Aorta (tissue), 5 donors: Measurements from ENCODE around the gene TMTC2. TPM values are rescaled to one million over a fixed set of nuclear protein-coding genes. Genes with fewer than 3 reads are reported as not detected.

Source experiments
- ATAC-seq: fragments of 200-7000 bp; cut with Tn5 transposase; one replicate; pipeline ENCODE4 v1.9.1; 2022; ENCODE audit warnings: moderate library complexity; ENCODE audit not compliant: low FRiP score
- DNase-seq, 2 donors: peaks; one replicate each; pipeline ENCODE4 v3.0.0-alpha.2; 2020
- H3K27ac ChIP-seq, 2 donors: one replicate each; pipeline ENCODE4 v1.5.1; 2013; ENCODE audit warnings: low read length in 2 of 2, mild to moderate bottlenecking in 2 of 2, moderate library complexity in 2 of 2, control low read depth in 1 of 2, inconsistent platforms in 1 of 2, low read depth in 1 of 2
- H3K27me3 ChIP-seq, 2 donors: one replicate each; pipeline ENCODE4 v1.6.1; 2013; ENCODE audit warnings: control low read depth in 1 of 2, low read length in 1 of 2, mild to moderate bottlenecking in 1 of 2, moderate library complexity in 1 of 2; ENCODE audit not compliant: insufficient read depth in 2 of 2, control insufficient read depth in 1 of 2
- H3K36me3 ChIP-seq, 2 donors: one replicate each; pipeline ENCODE4 v1.6.1; 2013; ENCODE audit warnings: control low read depth in 1 of 2, low read length in 1 of 2, mild to moderate bottlenecking in 1 of 2; ENCODE audit not compliant: insufficient read depth in 2 of 2, control insufficient read depth in 1 of 2
- H3K4me1 ChIP-seq, 2 donors: one replicate each; pipeline ENCODE4 v1.6.1; 2013; ENCODE audit warnings: low read length in 2 of 2, control low read depth in 1 of 2, mild to moderate bottlenecking in 1 of 2, moderate library complexity in 1 of 2; ENCODE audit not compliant: insufficient read depth in 2 of 2, control insufficient read depth in 1 of 2
- H3K4me3 ChIP-seq, 2 donors: one replicate each; pipeline ENCODE4 v1.5.1; 2013; ENCODE audit warnings: low read length in 2 of 2, control low read depth in 1 of 2, mild to moderate bottlenecking in 1 of 2
- H3K9me3 ChIP-seq: one replicate; pipeline ENCODE4 v1.6.1; 2013; ENCODE audit warnings: mild to moderate bottlenecking, low read length; ENCODE audit not compliant: control insufficient read depth
- WGBS, 2 donors: extraction: QIAGEN DNeasy Blood & Tissue Kit; methylation state at CpG; one replicate each; pipeline ENCODE4 v1.1.7; 2013; 5-methylcytosine and 5-hydroxymethylcytosine counted together
- intact Hi-C, 2 donors: fragments of 100-400 bp; cut with DNase I; formaldehyde crosslinking; loops; one replicate each; pipeline versions ENCODE4 v1.14.2 to v1.15.0; 2022
- polyA plus RNA-seq, 2 donors: library from polyadenylated mRNA; stranded (reverse); fragments of 200-250 nt; gene quantifications; one replicate each; pipeline ENCODE4 v1.2.3, GENCODE V29; 2013
- total RNA-seq, 2 donors: library from RNA; stranded (reverse); fragmentation: NEBNext Ultra II Directional; extraction: Animal tissue kit (Norgen Biotek cat#: 25700); gene quantifications; one replicate each; pipeline ENCODE4 v1.2.1, GENCODE V29; 2021
- donor health status: healthy with polysubstance abuse.
- donor health status: Bipolar disorder and iron deficiency.
- donor health status: DM: no; HTN: no; CAD: no.
- donor health status: DM: no; HTN: no; CAD: no.
- donor health status: DM: yes; HTN: yes; CAD: no.

TMTC2 gene
- total and polyA plus RNA-seq, 4 donors, result 0.50 to 10.9 (median 3.7) TPM

DNA sequence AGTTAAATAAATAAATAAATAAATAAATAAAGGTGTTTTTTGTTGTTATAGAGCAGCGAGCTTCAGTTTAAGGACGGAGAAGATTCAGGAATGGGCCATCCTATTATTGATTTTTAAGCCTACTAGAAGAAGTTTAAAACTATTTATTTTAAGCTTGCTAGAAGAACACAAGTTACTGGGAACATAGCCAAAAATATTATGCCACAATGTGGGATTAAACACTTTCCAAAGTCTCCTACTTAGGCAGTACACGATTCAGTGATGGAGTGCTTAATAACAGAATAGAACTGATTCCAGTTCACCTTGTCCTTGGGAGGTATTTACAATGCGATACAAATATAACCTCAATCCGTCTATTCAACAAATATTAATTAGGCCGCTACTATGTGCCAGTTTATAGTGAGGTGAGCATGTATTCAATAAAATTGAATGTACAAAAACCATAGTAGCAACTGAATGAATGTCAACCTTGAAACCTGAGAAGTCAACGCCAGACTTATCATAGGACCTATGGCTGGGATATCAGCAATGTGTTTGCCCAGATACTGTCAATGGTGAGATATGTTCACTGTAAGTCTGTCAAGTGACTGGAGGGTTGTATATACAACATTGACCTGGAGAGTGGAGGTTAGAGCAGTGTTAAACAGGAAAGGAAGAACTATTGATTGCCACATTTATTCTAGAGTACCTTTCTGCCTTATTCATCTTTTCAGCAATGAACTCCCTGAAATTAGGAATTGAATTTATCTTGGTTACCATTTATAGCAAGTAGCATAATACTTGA is 486.4 kb downstream of the TMTC2 start:
- H3K9me3 ChIP-seq, result no peaks in the 10 kb centered on the region
- H3K27me3 ChIP-seq, result no peaks in the 10 kb centered on the region
- H3K36me3 ChIP-seq, result no peaks in the 10 kb centered on the region
- H3K4me3 ChIP-seq, result no peak overlapping the region
- ATAC-seq (no peak), DNase-seq (no peak)
- 46 to 47% methylated on average over 7 of the region's 7 CpGs for WGBS, 2 donors
- intact Hi-C loops, result no loop called here
- H3K4me1 ChIP-seq, result no peaks in the 10 kb centered on the region
- no peak overlapping the region for H3K27ac ChIP-seq

DNA sequence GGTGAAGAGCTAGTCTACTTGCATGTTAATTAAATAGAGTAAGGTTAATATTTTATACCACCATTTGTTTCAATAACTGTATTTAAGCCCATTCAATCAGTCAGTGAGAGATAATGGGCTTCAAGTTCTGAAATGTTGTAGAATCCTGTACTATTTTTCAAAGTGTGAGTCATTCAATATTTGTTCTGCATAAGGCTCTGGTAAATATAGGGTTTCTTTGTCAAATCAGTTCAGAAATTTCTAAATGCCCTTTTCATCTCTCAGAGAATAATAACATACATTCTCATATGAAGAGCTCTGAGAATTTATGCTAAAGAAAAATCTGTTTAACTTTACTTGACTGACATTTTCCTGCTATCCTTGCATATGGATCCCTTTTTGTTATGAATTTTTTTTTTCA is 493.3 kb downstream of the TMTC2 start:
- ATAC-seq (no peak), DNase-seq (no peak)
- no peaks in the 10 kb centered on the region for H3K27me3 ChIP-seq
- intact Hi-C loops, result no loop called here
- H3K36me3 ChIP-seq, result no peaks in the 10 kb centered on the region
- no peaks in the 10 kb centered on the region for H3K4me1 ChIP-seq
- H3K4me3 ChIP-seq, result no peak overlapping the region
- H3K27ac ChIP-seq, result no peak overlapping the region
- no peaks in the 10 kb centered on the region for H3K9me3 ChIP-seq

DNA sequence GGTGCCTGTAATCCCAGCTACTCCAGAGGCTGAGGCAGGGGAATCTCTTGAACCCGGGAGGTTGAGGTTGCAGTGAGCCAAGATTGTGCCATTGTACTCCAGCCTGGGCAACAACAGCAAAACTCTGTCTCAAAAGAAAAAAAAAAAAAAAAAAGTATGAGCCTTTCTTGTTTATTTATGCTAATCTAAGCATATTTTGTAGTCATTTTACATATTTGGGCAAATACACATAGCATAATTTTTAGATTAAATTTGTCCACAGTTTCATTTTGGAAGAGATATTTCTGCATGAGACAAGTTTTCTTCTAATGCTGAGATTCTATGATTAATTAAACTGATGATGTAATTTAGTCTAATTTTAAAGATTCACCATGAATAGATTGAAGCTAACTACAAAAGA is 494.4 kb downstream of the TMTC2 start:
- Histone ChIP-seq H3K9me3 (no peaks in the 10 kb centered on the region), H3K4me1 (no peaks in the 10 kb centered on the region), H3K27ac (no peak overlapping the region), H3K4me3 (no peak overlapping the region), H3K27me3 (no peaks in the 10 kb centered on the region), H3K36me3 (no peaks in the 10 kb centered on the region)
- intact Hi-C loops, result no loop called here
- ATAC-seq (no peak), DNase-seq (no peak)
- 85 to 86% methylated on average over 1 of the region's 1 CpG for WGBS, 2 donors

GRCh38 chr12:83183132-83183531 is 496.4 kb downstream of the TMTC2 start:
- no peak for ATAC-seq
- H3K4me3 ChIP-seq, result no peak overlapping the region
- H3K4me1 ChIP-seq, result no peaks in the 10 kb centered on the region

More at GRCh38 chr12:83183132-83183531, 496.4 kb downstream of the TMTC2 start:
- Histone ChIP-seq H3K9me3 (no peaks in the 10 kb centered on the region), H3K36me3 (no peaks in the 10 kb centered on the region), H3K27me3 (no peaks in the 10 kb centered on the region), H3K27ac (no peak overlapping the region)
- intact Hi-C loops, result no loop called here
- no peak for DNase-seq
